Activated T-cell treated with anti-CD3 and anti-CD28 coated beads for 4 hours (primary cell): ENCODE results near the gene ZNF648.
"Not testable (repeated sequence)": the region's sequence is repeated elsewhere in the genome, so short reads cannot be mapped to it uniquely, and the experiment has no call there.

Experiments
- DNase-seq: peaks from one replicate; pipeline ENCODE4 v3.0.0-alpha.2; 2020

The ZNF648 gene

GRCh38 chr1:182061594-182061993 is at the start of gene ZNF648:
TSS of gene ZNF648 (minus strand) at chr1:182061712. CDS start at chr1:182058010, 3,702 bp downstream.
- DNase-seq, result no peak

GRCh38 chr1:182110635-182111034 is 49.1 kb upstream of the ZNF648 start:
- no peak for DNase-seq

DNA sequence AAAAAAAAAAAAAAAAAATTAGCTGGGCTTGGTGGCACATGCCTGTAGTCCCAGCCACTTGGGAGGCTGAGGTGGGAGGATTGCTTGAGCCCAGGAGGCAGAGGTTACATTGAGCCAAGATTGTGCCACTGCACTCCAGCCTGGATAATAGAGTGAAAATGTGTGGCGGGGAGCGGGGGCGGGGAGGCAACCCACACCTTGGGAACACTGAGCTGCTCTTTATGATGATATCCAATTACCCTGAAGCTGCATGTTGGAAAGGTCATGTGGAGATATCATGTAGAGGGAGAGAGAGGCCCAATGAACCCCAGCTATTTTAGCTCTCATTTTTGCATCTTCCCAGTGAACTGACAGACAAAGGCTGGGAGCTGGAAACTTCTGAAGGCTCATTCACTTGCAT is 48.3 kb upstream of the ZNF648 start:
- DNase-seq, result no peak

DNA sequence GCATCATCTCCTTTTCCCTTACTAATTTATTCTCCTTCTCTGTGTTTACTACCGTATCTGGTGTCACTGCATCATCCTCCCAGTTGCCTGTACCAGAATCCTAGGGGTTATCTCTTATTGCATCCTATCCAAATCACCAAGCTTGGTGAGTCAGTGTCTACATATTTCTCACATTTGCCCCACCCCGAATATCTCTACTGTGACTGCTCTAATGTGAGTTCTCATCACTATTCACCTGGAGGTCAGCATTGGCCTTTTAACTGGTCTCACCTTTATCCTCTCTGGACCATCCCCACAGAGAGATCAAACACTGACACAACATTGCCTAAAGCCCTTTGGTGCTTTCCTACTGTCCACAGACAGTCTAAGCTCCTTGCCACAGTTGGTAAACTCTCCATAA is 45.7 kb upstream of the ZNF648 start:
- DNase-seq, result no peak

- DNase-seq, result no peak
Measured at GRCh38 chr1:182102043-182102416, 40.5 kb upstream of the ZNF648 start.

DNA sequence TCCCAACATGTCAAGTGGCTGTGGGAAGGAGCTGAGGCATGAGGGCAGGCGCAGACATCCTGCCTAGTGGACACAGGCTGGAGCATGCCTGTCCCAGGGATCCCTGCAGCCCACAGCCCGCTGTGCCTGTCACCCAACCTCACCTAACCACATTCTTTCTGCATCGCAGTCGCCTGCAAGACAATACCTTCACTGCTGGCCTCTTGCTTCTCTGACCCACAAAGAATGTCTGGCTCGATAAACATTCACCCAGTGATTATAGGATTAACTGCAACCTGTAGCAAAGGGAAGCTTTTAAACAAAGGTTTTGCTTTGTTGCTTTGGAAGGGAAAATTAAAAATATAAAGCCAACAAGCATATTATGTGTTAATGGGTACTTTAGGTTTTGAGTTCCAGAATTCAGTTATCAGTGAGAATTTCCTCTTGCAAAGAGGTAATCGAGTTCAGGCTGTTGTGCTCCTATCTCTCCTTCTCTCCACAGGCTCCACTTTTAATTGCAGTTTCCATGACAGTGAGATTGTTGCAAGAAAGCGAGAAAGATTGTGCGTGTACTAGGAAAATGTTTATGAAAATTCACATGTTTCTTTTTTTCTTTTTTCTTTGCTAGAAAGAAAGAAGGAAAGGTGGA is 40.0 kb upstream of the ZNF648 start:
- DNase-seq, result no peak

DNA sequence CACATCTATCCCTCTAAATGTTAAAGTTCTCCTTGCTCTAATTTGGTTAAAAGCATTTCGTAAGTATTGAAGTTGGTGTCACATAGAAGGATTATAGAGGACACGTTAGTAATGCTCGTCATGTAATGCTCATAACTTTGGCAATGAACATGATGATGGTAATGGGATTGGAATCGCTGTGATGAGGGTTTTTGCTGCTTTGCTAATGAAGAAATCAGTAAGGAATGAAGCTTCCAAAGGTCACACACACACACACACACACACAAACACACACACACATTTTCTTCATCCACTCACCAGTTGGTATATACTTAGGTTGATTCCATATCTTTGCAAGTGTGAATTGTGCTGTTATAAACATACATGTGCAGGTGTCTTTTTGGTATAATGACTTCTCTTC is 36.8 kb upstream of the ZNF648 start:
- DNase-seq, result no peak

- no peak for DNase-seq
Measured at GRCh38 chr1:182095946-182096345, 34.4 kb upstream of the ZNF648 start.

- not testable (repeated sequence) for DNase-seq
Measured at GRCh38 chr1:182094514-182095005, 33.0 kb upstream of the ZNF648 start.

GRCh38 chr1:182093781-182094180 is 32.3 kb upstream of the ZNF648 start:
- no peak for DNase-seq

DNA sequence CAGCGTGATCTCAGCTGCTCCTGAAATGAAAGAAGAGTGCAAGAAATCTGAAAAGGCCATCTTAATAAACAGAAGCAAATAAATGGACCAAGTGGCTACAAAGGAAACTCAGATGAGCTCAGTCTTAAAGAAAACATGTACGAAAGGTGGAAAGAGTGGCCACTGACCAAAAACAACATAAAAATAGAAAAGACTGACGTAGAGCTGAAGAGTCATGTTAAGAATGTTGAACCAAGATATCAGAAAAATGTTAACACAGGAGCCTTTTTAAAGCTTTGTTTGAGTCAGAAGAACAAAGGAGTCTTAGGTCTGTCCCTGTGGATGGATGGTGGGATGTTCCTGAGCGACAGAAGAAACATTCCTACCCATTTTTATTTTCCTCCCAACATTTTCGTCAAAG is 30.8 kb upstream of the ZNF648 start:
- no peak for DNase-seq

- DNase-seq, result no peak
Measured at GRCh38 chr1:182091083-182091482, 29.6 kb upstream of the ZNF648 start.

GRCh38 chr1:182087719-182088350 is 26.3 kb upstream of the ZNF648 start:
- no peak for DNase-seq

DNA sequence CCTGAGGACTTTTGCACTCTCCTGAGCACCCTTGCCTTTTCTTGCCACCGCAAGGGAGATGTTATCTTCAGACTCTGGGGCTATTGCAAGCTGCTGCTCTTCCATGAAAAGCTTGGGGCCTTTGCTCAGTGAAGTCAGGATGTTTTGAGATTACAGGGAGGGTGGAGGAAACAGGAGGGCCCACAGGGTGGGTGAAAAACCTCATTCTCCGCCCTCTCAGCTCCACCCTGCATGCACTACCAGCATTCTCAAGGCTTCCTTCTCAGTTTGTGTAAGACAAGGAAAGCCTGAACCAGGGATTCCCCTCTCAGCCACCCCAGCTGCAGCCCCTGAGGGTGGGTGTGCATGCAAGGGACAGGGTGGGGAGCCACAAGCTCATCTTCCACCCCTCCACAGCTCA is 25.8 kb upstream of the ZNF648 start:
- DNase-seq, result no peak

DNA sequence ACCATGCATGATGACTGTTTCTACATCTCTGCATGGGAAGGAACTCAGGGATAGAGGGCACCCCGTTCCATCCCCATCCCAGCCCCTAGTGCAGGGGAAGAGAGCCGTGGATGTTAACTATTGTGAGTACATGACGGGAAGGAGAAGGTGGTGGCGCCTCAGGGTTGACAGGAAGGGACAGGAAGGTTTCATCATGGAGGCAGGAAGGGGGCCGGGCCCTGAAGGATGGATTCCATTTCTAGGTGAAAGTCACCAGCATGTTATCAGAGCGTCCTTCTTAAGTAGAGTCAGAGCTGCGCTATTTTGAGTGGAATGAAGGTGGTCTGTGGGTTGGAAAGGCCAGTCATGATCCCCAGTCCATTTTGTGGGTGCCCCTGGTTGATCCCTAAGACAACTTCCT is 25.1 kb upstream of the ZNF648 start:
- no peak for DNase-seq

- DNase-seq, result no peak
Measured at GRCh38 chr1:182086136-182086535, 24.6 kb upstream of the ZNF648 start.

DNA sequence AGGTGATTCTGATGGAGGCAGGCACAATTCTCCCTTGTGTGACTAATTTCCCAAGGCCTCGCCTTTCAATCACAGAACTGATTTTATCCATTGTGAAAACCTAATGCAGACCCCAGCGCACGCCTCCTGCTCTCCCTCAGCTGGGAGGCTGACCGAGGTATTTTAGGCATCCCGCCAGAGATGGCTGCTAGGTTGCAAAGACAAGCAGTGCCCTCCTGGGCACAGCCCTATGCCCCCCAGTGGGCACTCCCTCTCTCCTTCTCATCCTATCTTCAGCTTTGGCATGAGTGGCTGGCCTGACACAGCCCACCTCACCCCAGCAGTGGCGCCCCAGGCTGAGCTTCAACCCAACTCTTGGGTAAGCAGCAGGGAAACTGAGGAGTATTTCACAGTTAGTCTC is 24.2 kb upstream of the ZNF648 start:
- no peak for DNase-seq

DNA sequence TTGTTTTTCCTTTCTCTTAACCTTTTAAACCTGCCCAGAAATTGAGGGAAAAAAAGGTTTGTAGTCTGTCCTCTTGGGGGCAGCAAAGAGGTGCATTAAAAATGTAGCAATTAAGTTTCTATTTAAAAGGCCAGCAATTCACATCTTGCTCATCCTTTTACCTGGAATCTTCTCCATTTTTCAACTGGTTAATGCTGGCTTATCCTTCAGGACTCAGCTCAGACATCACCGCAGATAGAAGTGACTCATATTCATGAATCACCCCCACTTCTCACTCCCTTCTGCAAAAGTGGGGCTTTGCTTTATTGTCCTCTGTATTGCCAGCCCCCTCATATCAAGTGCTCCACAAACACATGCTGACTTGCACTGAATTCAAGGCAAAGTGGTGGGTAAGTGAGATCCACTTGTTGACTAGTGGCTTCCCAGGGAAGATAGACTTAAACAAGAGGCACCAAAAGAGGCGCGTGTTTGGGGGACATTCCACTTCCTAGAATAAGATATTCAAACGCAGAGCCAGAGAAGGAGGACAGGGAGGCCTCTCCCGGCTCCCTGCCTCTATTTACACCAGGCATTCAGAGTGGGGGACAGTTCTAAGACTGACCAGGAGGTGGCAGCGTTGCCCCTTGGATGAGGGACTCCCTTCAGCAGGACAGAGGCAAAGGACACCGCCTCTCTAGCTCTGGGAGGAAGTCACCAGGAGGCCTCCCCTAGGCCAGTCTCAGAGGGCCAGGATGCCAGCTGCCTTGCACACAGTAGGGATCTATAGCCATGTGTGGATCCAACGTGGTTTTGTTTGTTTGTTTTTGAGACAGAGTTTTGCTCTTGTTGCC is 23.2 kb upstream of the ZNF648 start:
- DNase-seq, result peak; percentile 61

GRCh38 chr1:182083851-182084486 is 22.5 kb upstream of the ZNF648 start:
- DNase-seq, result no peak

GRCh38 chr1:182080955-182081582 is 19.6 kb upstream of the ZNF648 start:
- DNase-seq, result no peak

DNA sequence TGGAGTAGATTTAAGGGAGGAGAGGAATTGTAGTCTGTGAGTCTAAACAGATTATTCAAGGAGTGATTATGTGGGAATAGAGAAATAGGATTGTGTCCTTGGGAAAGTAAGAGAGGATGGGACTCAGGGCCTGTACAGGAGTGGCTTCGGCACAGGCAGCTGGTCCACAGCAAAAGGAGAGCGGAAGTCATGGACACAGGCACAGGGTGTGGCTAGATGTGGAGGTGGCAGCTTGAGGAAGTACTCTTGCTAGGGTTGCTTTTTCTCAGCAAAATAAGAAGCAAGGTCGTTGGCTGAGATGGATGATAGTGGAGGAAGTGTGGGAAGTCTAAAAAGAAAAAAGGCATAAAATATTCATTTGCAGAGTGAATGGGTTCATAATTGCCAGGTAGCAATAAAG is 18.5 kb upstream of the ZNF648 start:
- no peak for DNase-seq

DNA sequence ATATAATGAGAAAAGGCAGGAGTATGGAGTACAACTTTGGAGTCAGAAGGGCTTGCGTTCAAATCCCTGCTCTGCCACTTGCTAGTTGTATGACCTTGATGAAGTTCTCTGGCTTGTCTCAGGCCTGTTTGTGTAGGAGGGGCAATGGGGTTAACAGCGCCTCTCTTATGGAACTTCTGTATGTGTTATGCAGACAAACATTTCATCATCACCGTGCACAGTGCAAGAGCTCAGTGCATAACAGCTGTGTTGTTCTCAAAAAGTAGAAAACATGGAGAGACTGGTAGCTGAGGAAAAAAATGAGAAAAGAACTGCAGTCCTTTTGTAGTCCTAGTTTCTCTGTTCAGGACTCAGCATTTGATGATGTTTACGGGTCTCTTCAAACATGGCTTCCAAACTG is 10.4 kb upstream of the ZNF648 start:
- no peak for DNase-seq

GRCh38 chr1:182069028-182069466 is 7.5 kb upstream of the ZNF648 start:
- no peak for DNase-seq
